Left hindlimb (tissue), 1 donor: Measurements from ENCODE around the gene OR10AG1.

ENCODE experiments used
- DNase-seq: peaks from one replicate; pipeline ENCODE4 v3.0.0-alpha.2; 2018

Gene OR10AG1, protein sequence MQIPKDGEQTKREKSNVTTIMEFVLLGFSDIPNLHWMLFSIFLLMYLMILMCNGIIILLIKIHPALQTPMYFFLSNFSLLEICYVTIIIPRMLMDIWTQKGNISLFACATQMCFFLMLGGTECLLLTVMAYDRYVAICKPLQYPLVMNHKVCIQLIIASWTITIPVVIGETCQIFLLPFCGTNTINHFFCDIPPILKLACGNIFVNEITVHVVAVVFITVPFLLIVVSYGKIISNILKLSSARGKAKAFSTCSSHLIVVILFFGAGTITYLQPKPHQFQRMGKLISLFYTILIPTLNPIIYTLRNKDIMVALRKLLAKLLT

DNA sequence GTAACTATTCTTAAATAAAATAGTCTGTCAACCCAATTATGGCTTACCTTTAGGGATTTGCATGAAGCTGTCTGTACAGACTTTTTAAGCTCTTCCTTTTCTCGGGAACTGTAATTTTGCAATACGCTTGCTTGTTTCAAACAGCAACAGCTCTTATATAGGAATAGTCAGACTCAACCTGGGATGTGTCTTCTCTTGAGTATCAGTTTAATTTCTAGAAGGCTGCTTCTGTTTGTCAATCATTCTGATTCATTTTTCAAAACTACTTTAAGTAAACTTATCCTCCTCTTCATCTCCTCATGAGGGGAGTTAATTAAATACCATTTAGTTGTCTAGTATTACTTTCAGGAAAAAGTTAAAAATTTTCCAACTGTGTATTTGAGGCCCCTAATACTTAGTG lies at the start of gene OR10AG1:
TSS of gene OR10AG1 (minus strand) at position 101 of the 400 bp plus-strand sequence. CDS start at position 63, 38 bp downstream.
- no peak for DNase-seq

DNA sequence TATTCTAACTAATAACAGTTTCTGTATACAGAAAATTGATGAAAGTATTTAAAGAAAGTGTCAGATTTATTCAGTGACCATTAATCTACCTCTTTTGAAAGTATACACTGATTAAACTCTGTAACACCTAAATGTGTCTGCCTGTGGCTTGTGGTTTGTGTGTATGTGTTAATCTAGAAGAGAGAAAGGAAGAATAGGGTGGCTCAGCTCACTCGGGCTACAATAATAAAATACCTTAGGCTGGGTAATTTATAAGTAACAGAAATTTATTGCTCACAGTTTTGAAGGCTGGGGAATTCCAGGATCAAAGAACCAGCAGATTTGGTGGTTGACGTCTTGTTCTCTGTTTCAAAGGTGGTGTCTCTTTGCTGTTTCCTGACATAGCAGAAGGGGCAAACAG lies 44.1 kb upstream of the OR10AG1 start:
- DNase-seq, result no peak

DNA sequence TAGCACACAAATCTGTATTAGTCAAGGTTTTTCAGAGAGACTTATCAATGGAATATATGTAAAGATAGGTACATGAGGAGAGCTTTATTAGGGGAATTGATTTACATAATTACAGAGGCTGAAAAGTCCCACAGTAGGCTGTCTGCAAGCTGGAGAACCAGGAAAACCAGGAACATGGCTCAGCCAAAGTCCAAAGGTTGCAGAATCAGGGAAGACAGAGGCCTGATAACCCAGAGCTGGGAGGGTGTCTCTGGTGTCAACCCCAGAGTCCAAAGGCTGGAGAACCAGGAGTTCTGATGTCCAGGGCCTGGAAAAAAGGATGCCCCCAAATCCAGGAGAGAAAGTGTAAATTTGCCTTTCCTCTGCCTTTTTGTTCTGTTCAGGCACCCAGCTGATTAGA lies 41.0 kb upstream of the OR10AG1 start:
- DNase-seq, result no peak

DNA sequence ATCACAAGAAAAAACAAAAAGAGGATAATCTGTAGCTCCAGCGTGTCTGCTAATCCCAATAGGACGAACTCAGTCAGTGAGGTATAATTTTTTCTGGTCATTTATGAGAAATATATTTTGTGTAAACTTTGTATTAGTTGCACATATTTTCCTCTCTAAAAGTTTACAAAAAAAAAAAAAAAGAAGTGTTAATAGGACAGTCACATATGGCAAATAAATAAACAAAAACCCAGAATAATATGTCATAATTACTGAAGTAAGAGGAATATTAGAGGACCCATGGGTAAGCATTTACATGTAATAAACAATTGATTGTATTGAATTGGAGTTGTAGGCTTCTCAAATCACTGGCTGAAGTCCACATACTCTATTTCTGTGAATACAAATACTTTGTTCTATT lies 24.8 kb upstream of the OR10AG1 start, which contains the start of gene OR5F1:
TSS of gene OR5F1 (minus strand) at position 101 of the 400 bp plus-strand sequence. CDS start at position 101, 0 bp downstream.
- DNase-seq, result no peak

DNA sequence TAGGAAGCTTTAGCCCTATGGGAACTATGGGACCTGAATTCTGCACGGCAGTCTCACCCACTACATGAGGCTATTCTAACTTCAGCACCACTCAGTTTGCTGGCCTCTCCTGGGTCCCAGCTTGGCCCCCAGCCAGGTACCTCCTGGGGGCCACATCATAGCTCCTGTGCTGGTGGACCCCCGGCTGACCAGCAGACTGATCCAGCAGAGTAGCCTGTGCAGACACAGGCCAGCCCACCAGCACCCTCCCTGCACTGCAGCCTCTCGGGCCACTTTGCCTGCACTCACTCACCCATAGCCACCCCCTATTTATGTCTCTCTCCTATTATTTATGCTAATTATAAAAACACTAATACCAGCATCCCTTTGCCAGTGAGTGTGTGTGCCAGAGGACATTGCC lies 1.2 kb upstream of the OR10AG1 start:
- no peak for DNase-seq

DNA sequence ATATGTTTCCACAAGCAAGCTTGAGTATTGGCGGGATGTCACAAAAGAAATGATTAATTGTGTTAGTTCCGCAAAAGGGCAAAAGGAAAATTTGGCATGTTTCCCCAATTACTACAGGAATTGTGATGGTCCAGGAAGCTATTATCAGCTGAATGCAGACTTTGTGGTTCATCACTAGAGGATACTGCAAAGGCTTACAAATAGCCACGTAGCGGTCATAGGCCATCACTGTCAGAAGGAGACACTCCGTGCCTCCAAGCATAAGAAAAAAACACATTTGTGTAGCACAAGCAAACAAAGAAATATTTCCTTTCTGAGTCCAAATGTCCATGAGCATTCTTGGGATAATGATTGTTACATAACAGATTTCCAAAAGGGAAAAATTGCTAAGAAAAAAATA lies 1.8 kb downstream of the OR10AG1 start:
- no peak for DNase-seq

DNA sequence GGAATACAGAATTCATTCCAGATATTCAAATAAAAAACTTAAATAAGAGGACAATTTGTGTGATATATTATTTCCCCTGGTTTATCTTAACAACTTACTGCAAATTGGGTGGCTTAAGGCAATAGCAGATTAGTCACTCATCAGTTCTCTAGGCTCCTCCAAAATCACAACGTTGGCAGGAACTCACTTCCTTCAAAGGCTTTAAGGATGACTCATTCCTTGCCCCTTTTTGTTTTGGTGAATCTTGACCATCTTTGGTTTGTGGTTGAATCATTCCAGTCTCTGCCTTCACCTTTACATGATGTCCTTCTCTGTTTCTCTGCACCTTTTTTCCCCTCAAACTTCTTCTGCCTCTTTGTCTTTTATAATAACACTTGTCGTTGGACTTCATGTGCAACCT lies 3.4 kb downstream of the OR10AG1 start:
- no peak for DNase-seq

DNA sequence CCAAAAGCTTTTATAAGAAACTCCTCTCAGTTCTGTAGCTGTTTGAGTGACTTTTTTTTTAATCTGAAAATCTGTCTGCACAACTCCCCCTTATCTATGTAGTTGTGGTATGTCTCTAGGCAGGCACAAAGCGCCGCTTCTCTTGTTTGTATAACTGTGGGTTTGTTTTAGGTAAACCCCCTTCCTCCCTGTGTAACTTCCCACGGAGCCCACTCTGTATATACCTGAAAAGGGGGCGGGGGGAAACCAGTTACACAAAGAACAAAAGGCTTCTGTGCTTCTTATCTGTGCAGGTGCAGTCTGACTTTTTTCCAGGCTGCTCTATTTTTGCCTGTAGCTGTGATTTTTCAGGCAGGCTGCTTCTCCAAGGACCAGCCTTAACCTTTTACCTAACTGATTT lies 13.2 kb downstream of the OR10AG1 start:
- DNase-seq, result no peak

DNA sequence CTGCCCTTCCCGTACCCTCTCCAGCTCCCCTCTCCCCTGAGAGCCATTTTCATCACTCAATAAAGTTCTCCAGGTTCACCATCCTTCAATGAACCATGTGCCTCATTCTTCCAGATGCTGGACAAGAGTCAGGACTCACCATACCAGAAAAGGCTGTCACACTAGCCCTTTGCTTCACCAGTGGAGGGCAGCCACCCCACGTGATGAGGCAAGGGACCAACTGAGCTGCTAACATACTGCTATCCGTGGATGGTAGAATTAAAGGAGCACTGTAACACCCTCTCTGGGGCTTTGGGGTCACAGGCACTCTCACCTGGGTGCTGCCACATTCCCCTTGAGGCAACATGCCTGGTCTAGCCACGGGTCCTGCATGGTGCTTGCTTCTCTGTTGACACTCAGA lies 20.4 kb downstream of the OR10AG1 start:
- DNase-seq, result no peak

DNA sequence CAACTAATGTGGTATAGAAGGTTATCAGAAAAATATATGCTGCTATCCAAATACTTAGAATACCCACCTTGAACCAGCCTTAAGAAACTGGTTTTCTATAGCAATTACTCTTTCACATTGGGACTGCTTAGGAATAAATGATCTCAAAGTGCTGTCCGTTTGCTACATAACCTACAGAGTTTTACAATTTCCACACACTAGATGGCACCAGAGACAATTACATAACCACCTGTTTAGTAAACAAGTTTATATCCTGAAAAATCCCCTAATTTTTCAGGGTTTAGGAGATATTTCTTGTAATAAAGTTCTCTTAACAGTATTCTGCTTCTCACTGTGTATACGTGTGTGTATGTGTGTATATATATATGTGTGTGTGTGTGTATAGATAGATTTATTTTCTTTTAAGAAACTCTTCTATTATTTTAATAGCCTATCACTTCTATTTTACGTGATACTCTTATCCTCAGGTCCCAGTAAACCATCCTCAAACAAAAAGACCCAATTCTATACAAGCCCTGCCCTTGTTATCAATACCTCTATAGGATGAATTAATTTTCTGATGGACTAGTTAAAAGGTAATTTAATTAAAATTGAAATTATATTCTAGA lies 26.9 kb downstream of the OR10AG1 start:
- DNase-seq, result no peak

DNA sequence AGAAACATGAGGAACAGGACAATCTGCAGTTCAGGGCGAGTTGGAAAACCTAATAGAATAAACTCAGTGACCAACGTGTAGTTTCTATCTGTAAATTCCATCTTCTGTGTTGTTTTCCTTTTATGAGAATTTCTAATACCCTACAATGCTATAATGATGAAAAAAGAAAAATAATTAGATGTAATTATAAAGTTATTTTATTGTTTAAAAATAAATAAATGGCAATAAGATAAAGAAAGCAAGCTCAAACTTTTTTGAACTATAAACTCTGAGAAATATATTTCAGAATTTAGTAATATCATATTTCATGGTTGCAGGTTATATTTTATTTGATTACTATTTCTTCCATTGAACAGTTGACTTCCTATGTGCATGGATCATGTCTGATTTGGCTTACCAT lies 33.4 kb downstream of the OR10AG1 start, which contains the start of gene OR5I1:
TSS of gene OR5I1 (minus strand) at position 101 of the 400 bp plus-strand sequence. CDS start at position 101, 0 bp downstream.
- DNase-seq, result no peak

DNA sequence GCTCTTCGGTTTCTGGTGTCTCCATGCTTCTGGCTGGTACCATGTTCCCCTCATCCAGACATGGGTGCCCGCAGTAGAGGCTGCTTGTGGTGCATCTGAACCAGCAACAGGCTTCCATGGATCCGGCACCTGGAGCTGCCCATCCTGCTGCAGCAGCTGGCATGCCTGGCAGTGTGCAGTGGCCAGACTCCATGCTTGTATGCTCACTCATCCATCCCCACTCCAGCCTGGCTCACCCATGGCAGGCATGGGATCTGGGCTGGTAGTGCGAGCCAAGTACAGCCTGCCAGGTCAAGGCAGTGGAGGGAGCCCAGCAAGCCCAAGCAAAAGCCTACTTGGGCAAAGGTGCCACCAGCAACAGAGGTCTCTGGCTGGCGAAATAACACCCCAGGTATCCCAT lies 49.2 kb downstream of the OR10AG1 start:
- DNase-seq, result no peak
